ENCODE results near the gene CENPN. TPM values are rescaled to one million over a fixed set of nuclear protein-coding genes. Genes with fewer than 3 reads are reported as not detected.
A peak's percentile ranks its signal among the peaks of the same experiment; 100 is the strongest.

Gene CENPN
- total and polyA plus RNA-seq, 2 of the 13 experiments (the other 11 are each of a cell fraction or from before 2014, with no cell fraction given): 29.7 to 129 TPM

GRCh38 chr16:80997139-80997798 lies 9.7 kb upstream of the CENPN start (continued):
- TF ChIP-seq FOXA1 (IDR thresholded peaks at IDR 0.05) (no peak), FOXA1 (CRISPR knock-in tag; IDR thresholded peaks at IDR 0.05) (no peak), ELF1 (CRISPR knock-in tag; IDR thresholded peaks at IDR 0.05) (0 out of 2 replicates have a peak, but pooled peaks have one; percentile 34), MAZ (IDR thresholded peaks at IDR 0.05; ENCODE audit: borderline replicate concordance, low read depth, low read length) (no peak), MAZ (CRISPR knock-in tag; IDR thresholded peaks at IDR 0.05; ENCODE audit: low read depth) (no peak), ZNF839 (CRISPR knock-in tag; IDR thresholded peaks at IDR 0.05; ENCODE audit: borderline replicate concordance) (no peak), PAXIP1 (CRISPR knock-in tag; conservative IDR thresholded peaks at IDR 0.05) (peak; percentile 61), ZNF687 (CRISPR knock-in tag; IDR thresholded peaks at IDR 0.05) (no peak), ZFP82 (CRISPR knock-in tag; IDR thresholded peaks at IDR 0.05; ENCODE audit: borderline replicate concordance) (no peak), DNMT1 (CRISPR knock-in tag; IDR thresholded peaks at IDR 0.05) (no peak), MZF1 (CRISPR knock-in tag; IDR thresholded peaks at IDR 0.05; ENCODE audit: borderline replicate concordance) (no peak), ZNF670 (CRISPR knock-in tag; IDR thresholded peaks at IDR 0.05; ENCODE audit: borderline replicate concordance) (no peak), TCF7L2 (IDR thresholded peaks at IDR 0.05; ENCODE audit: low read depth, low read length) (no peak), TRIM24 (CRISPR knock-in tag; IDR thresholded peaks at IDR 0.05) (no peak), KDM3A (CRISPR knock-in tag; IDR thresholded peaks at IDR 0.05; ENCODE audit: low read depth) (no peak), STAG1 (CRISPR knock-in tag; IDR thresholded peaks at IDR 0.05) (no peak), RNF2 (conservative IDR thresholded peaks at IDR 0.05; ENCODE audit: low read depth) (no peak), NR2F2 (IDR thresholded peaks at IDR 0.05; ENCODE audit: borderline replicate concordance, low read depth) (0 out of 2 replicates have a peak, but pooled peaks have one; percentile 34), FOXP4 (CRISPR knock-in tag; IDR thresholded peaks at IDR 0.05) (peak; percentile 36; the same call in 1 of the 2 replicates)
- TF ChIP-seq, protein P1, sequence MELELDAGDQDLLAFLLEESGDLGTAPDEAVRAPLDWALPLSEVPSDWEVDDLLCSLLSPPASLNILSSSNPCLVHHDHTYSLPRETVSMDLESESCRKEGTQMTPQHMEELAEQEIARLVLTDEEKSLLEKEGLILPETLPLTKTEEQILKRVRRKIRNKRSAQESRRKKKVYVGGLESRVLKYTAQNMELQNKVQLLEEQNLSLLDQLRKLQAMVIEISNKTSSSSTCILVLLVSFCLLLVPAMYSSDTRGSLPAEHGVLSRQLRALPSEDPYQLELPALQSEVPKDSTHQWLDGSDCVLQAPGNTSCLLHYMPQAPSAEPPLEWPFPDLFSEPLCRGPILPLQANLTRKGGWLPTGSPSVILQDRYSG (CRISPR knock-in tag; IDR thresholded peaks at IDR 0.05): 0 out of 2 replicates have a peak, but pooled peaks have one; percentile 39

All from HepG2 (cell line).